COLO668 (cell line): ENCODE data around the gene RABGGTA.

Source experiments
- DNase-seq: peaks from one replicate; lab custom pipeline; 2025; ENCODE audit not compliant: unreplicated experiment; lab: John Stamatoyannopoulos, UW

RABGGTA gene, protein sequence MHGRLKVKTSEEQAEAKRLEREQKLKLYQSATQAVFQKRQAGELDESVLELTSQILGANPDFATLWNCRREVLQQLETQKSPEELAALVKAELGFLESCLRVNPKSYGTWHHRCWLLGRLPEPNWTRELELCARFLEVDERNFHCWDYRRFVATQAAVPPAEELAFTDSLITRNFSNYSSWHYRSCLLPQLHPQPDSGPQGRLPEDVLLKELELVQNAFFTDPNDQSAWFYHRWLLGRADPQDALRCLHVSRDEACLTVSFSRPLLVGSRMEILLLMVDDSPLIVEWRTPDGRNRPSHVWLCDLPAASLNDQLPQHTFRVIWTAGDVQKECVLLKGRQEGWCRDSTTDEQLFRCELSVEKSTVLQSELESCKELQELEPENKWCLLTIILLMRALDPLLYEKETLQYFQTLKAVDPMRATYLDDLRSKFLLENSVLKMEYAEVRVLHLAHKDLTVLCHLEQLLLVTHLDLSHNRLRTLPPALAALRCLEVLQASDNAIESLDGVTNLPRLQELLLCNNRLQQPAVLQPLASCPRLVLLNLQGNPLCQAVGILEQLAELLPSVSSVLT

GRCh38 chr14:24271134-24271833 is at the start of gene RABGGTA:
Gene RABGGTA, minus strand, starts transcription at chr14:24271597. Its CDS starts 482 bp downstream, at chr14:24271115.
- DNase-seq: peak; percentile 98

GRCh38 chr14:24317141-24317928 is 45.9 kb upstream of the RABGGTA start:
- DNase-seq: no peak

GRCh38 chr14:24316597-24316950 is 45.2 kb upstream of the RABGGTA start:
- no peak for DNase-seq

DNA sequence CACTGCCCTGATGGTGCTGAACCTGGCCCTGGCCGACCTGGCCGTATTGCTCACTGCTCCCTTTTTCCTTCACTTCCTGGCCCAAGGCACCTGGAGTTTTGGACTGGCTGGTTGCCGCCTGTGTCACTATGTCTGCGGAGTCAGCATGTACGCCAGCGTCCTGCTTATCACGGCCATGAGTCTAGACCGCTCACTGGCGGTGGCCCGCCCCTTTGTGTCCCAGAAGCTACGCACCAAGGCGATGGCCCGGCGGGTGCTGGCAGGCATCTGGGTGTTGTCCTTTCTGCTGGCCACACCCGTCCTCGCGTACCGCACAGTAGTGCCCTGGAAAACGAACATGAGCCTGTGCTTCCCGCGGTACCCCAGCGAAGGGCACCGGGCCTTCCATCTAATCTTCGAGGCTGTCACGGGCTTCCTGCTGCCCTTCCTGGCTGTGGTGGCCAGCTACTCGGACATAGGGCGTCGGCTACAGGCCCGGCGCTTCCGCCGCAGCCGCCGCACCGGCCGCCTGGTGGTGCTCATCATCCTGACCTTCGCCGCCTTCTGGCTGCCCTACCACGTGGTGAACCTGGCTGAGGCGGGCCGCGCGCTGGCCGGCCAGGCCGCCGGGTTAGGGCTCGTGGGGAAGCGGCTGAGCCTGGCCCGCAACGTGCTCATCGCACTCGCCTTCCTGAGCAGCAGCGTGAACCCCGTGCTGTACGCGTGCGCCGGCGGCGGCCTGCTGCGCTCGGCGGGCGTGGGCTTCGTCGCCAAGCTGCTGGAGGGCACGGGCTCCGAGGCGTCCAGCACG is 44.6 kb upstream of the RABGGTA start:
- peak; percentile 42 for DNase-seq

- DNase-seq: no peak
Measured at GRCh38 chr14:24315243-24315806, 43.9 kb upstream of the RABGGTA start.

- no peak for DNase-seq
Measured at GRCh38 chr14:24314377-24315193, 43.2 kb upstream of the RABGGTA start.

GRCh38 chr14:24313913-24314312 is 42.5 kb upstream of the RABGGTA start:
- no peak for DNase-seq

DNA sequence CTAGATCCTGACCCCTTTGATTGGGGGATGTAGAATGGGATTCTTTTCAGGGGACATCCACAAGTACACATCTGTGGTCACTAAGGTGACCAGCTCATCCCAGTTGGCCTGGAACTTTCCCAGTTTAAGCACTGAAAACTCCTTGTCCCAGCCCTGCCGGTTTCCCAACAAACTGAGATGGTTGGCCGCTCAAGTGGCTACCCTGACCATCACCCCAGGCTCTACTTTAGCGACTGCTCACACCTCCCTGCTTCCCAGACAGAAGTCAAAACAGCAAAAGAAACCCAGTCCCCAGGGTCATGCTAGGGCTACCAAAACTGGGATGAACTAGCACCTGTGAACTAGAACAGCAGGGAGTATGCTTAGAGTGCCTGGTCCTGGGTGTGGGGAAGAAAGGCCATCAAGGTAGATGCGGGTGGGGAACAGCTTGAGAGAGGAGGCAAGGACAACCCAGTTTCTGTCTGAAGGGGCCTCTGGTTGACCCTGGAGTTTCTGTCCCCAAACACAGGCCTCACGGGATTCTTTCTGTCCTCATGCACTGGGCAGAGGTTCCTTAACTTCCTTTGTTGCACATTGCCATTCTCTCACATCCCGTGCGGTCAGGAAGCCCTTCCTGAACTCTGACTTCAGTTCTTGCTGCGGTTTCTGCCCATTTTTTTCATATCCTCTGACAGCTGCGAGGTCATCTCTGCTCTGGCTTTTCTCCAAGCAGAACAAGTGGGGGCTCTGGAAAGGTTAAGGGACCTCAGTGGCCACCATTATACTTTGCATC is 41.5 kb upstream of the RABGGTA start:
- no peak for DNase-seq

DNA sequence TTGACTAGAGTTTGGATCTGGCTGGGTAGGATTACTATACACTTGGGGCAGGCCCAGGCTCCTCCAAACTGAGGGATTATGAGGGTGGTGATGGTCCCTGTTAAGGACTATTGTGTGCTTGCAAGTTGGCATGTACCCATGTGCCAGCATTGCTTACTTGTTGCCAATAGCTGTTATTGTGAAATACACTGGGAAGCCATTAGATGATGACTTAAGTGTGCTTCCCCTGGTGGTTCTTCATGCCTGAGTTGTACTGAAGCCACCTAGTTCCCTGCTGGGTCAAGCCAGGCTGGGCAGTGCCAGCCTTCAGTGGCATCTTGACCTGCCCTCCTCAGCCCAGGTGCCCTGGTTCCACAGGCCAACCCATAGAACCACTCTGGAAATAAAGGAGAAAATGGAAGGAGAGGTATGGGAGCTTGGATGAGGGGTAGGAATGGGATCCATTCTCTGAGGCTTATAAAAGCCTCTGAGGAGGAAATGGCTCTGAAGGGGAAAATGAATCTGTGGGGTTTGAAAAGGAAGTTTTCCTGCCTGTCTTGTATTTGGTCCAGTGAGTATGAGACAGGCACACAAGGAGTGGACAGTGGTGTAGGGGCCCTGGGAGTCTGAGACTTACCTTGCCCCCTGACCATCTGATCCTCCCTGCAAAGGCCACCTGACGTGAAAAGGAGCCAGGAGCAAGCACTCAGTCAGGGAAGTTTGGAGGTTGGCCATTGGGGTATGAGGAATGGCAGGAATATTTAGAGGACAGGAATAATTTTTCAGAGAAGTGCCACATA is 40.6 kb upstream of the RABGGTA start:
- no peak for DNase-seq

DNA sequence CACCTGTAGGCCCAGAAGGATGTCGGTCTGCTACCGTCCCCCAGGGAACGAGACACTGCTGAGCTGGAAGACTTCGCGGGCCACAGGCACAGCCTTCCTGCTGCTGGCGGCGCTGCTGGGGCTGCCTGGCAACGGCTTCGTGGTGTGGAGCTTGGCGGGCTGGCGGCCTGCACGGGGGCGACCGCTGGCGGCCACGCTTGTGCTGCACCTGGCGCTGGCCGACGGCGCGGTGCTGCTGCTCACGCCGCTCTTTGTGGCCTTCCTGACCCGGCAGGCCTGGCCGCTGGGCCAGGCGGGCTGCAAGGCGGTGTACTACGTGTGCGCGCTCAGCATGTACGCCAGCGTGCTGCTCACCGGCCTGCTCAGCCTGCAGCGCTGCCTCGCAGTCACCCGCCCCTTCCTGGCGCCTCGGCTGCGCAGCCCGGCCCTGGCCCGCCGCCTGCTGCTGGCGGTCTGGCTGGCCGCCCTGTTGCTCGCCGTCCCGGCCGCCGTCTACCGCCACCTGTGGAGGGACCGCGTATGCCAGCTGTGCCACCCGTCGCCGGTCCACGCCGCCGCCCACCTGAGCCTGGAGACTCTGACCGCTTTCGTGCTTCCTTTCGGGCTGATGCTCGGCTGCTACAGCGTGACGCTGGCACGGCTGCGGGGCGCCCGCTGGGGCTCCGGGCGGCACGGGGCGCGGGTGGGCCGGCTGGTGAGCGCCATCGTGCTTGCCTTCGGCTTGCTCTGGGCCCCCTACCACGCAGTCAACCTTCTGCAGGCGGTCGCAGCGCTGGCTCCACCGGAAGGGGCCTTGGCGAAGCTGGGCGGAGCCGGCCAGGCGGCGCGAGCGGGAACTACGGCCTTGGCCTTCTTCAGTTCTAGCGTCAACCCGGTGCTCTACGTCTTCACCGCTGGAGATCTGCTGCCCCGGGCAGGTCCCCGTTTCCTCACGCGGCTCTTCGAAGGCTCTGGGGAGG is 39.5 kb upstream of the RABGGTA start, which contains the start of gene LTB4R:
Gene LTB4R, plus strand, starts transcription at position 857 of the 959 bp plus-strand sequence. CDS start 4,150 bp downstream, outside the sequence.
- DNase-seq: peak; percentile 88

DNA sequence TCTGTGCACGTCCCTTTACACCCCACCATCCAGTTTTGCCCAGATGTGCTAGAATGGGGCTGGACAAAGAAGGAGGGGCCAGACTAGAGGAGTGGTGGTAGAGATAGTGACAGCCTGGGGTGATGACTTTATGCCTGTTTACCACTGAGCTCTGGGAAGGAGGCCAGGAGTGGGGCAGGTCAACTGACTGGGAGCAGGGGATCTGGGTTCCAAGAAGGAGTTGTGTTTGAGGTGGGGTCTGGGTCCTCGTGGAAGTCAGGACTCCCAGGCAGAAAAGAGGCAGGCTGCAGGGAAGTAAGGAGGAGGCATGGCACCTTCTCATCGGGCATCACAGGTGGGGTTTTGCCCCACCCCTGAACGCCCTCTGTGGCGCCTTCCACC is 38.9 kb upstream of the RABGGTA start:
- DNase-seq: no peak

GRCh38 chr14:24309538-24310264 is 38.3 kb upstream of the RABGGTA start, which contains the start of gene LTB4R2:
Gene LTB4R2, plus strand, starts transcription at chr14:24310140. Its CDS starts 525 bp downstream, at chr14:24310665.
- no peak for DNase-seq

- DNase-seq: no peak
Measured at GRCh38 chr14:24308342-24309124, 37.1 kb upstream of the RABGGTA start.

- peak; percentile 60 for DNase-seq
Measured at GRCh38 chr14:24307575-24308341, 36.4 kb upstream of the RABGGTA start, which contains the start of gene CIDEB. Gene CIDEB, minus strand, starts transcription at chr14:24307977. Its CDS starts 119 bp downstream, at chr14:24307858.
